GM19455 (cell line): ENCODE data around the gene PPP2R5E.
"Not testable (repeated sequence)": the region's sequence is repeated elsewhere in the genome, so short reads cannot be mapped to it uniquely, and the experiment has no call there.

Experiments
- ATAC-seq: cut with Tn5 transposase; IDR thresholded peaks from one replicate; pipeline ENCODE4 v1.9.1; 2021; ENCODE audit not compliant: unreplicated experiment

PPP2R5E gene

GRCh38 chr14:63543000-63543825 is at the start of gene PPP2R5E:
PPP2R5E (minus strand) TSS chr14:63543377; CDS start chr14:63539685, 3,692 bp downstream.
- peak; percentile 96 for ATAC-seq

- not testable (repeated sequence) for ATAC-seq
Observed at GRCh38 chr14:63583046-63583445, 39.9 kb upstream of the PPP2R5E start.

- ATAC-seq: no peak
Observed at GRCh38 chr14:63581491-63581890, 38.3 kb upstream of the PPP2R5E start.

- ATAC-seq: no peak
Observed at GRCh38 chr14:63578300-63578699, 35.1 kb upstream of the PPP2R5E start.

GRCh38 chr14:63573581-63573980 is 30.4 kb upstream of the PPP2R5E start:
- ATAC-seq: no peak

- ATAC-seq: no peak
Observed at GRCh38 chr14:63565448-63565847, 22.3 kb upstream of the PPP2R5E start.

GRCh38 chr14:63564318-63564717 is 21.1 kb upstream of the PPP2R5E start:
- ATAC-seq: no peak

- ATAC-seq: no peak
Observed at GRCh38 chr14:63563370-63564026, 20.3 kb upstream of the PPP2R5E start.

GRCh38 chr14:63562405-63562804 is 19.2 kb upstream of the PPP2R5E start:
- no peak for ATAC-seq

- no peak for ATAC-seq
Observed at GRCh38 chr14:63555572-63555971, 12.4 kb upstream of the PPP2R5E start.

- no peak for ATAC-seq
Observed at GRCh38 chr14:63551332-63551731, 8.2 kb upstream of the PPP2R5E start.

GRCh38 chr14:63547798-63548335 is 4.7 kb upstream of the PPP2R5E start:
- ATAC-seq: no peak

- no peak for ATAC-seq
Observed at GRCh38 chr14:63545431-63545830, 2.3 kb upstream of the PPP2R5E start.

GRCh38 chr14:63544591-63545299 is 1.6 kb upstream of the PPP2R5E start:
- no peak for ATAC-seq

- peak; percentile 25 for ATAC-seq
Observed at GRCh38 chr14:63543826-63544406, 739 bp upstream of the PPP2R5E start.

- ATAC-seq: peak; percentile 9
Observed at GRCh38 chr14:63542231-63542999, 762 bp downstream of the PPP2R5E start.

GRCh38 chr14:63535918-63536317 is 7.3 kb downstream of the PPP2R5E start:
- ATAC-seq: no peak

GRCh38 chr14:63533474-63533873 is 9.7 kb downstream of the PPP2R5E start:
- ATAC-seq: no peak

- peak; percentile 98 for ATAC-seq
Observed at GRCh38 chr14:63524537-63525155, 18.5 kb downstream of the PPP2R5E start.
